ENCODE results near the gene ANKMY1.

The ANKMY1 gene

DNA sequence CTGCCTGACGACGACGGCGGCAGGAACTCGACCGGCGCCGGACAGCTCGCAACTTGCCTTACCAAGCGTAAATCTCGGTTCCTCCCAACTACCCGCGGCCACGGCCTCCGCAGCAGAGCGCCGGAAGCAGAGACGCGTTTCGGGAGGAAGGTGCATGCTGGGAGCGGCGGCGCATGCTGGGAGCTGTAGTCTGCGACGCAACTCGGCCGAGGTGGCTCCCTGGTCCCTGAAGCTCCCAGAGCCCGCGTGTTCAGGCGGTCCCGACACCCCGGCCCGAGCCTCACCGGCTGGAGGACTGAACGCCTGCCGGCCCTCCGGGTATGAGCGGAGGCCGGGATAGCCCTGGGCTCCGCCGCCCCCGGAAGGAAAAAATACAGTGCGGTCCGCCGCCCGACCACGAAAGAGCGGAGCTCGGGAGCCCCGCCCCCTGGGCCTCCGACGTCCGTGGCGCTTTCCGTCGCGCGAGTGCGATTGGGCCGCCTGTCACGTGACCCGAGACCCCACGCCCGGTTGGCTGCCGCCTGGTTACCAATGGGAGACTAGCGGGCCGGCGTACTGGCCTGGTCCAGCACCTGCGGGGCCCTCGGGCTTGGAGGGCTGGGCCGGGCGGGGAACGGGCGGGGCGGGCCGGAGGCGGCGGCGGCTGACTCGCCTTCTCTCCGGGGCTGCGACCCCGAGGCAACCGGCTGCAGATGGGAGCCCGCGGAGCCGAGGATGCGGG is 28.6 kb upstream of the ANKMY1 start, which contains the start of gene CAPN10 (continued):
- peak; percentile 61; the same call in 1 of the 2 replicates for TF ChIP-seq KLF9 (tag by site-specific recombination; IDR thresholded peaks at IDR 0.05; ENCODE audit: low read depth)
- 0 out of 2 replicates have a peak, but pooled peaks have one; percentile 5 for TF ChIP-seq EGR2 (tag by site-specific recombination; IDR thresholded peaks at IDR 0.05; ENCODE audit: low read depth)
- no peak for TF ChIP-seq ZNF585B (tag by site-specific recombination; IDR thresholded peaks at IDR 0.05)
- TF ChIP-seq ZNF529 (tag by site-specific recombination; IDR thresholded peaks at IDR 0.05; ENCODE audit: insufficient replicate concordance): no peak
- no peak for TF ChIP-seq ZNF785 (tag by site-specific recombination; IDR thresholded peaks at IDR 0.05)
- TF ChIP-seq, protein P1, sequence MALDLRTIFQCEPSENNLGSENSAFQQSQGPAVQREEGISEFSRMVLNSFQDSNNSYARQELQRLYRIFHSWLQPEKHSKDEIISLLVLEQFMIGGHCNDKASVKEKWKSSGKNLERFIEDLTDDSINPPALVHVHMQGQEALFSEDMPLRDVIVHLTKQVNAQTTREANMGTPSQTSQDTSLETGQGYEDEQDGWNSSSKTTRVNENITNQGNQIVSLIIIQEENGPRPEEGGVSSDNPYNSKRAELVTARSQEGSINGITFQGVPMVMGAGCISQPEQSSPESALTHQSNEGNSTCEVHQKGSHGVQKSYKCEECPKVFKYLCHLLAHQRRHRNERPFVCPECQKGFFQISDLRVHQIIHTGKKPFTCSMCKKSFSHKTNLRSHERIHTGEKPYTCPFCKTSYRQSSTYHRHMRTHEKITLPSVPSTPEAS (tag by site-specific recombination; IDR thresholded peaks at IDR 0.05): no peak
- no peak for TF ChIP-seq GLI2 (tag by site-specific recombination; IDR thresholded peaks at IDR 0.05; ENCODE audit: borderline replicate concordance, low read depth)
- TF ChIP-seq ZFP37 (tag by site-specific recombination; IDR thresholded peaks at IDR 0.05): 0 out of 2 replicates have a peak, but pooled peaks have one; percentile 28
- TF ChIP-seq ZSCAN16 (tag by site-specific recombination; IDR thresholded peaks at IDR 0.05): no peak
- no peak for TF ChIP-seq PRDM1 (tag by site-specific recombination; IDR thresholded peaks at IDR 0.05)
- TF ChIP-seq ZNF391 (tag by site-specific recombination; IDR thresholded peaks at IDR 0.05; ENCODE audit: borderline replicate concordance, low read depth): peak; percentile 66; the same call in 1 of the 2 replicates
- TF ChIP-seq SCRT2 (tag by site-specific recombination; IDR thresholded peaks at IDR 0.05): no peak
- TF ChIP-seq KLF8 (tag by site-specific recombination; IDR thresholded peaks at IDR 0.05): peak; percentile 55
- TF ChIP-seq, protein P2, sequence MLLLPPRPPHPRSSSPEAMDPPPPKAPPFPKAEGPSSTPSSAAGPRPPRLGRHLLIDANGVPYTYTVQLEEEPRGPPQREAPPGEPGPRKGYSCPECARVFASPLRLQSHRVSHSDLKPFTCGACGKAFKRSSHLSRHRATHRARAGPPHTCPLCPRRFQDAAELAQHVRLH (tag by site-specific recombination; IDR thresholded peaks at IDR 0.05): no peak
- TF ChIP-seq ZNF311 (tag by site-specific recombination; IDR thresholded peaks at IDR 0.05; ENCODE audit: borderline replicate concordance): no peak
- TF ChIP-seq, protein P3, sequence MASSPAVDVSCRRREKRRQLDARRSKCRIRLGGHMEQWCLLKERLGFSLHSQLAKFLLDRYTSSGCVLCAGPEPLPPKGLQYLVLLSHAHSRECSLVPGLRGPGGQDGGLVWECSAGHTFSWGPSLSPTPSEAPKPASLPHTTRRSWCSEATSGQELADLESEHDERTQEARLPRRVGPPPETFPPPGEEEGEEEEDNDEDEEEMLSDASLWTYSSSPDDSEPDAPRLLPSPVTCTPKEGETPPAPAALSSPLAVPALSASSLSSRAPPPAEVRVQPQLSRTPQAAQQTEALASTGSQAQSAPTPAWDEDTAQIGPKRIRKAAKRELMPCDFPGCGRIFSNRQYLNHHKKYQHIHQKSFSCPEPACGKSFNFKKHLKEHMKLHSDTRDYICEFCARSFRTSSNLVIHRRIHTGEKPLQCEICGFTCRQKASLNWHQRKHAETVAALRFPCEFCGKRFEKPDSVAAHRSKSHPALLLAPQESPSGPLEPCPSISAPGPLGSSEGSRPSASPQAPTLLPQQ (tag by site-specific recombination; IDR thresholded peaks at IDR 0.05): no peak
- TF ChIP-seq, protein P4, sequence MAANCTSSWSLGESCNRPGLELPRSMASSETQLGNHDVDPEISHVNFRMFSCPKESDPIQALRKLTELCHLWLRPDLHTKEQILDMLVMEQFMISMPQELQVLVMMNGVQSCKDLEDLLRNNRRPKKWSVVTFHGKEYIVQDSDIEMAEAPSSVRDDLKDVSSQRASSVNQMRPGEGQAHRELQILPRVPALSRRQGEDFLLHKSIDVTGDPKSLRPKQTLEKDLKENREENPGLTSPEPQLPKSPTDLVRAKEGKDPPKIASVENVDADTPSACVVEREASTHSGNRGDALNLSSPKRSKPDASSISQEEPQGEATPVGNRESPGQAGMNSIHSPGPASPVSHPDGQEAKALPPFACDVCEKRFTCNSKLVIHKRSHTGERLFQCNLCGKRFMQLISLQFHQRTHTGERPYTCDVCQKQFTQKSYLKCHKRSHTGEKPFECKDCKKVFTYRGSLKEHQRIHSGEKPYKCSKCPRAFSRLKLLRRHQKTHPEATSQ (tag by site-specific recombination; IDR thresholded peaks at IDR 0.05): no peak
- no peak for TF ChIP-seq ZNF175 (tag by site-specific recombination; IDR thresholded peaks at IDR 0.05)
- TF ChIP-seq, protein P5, sequence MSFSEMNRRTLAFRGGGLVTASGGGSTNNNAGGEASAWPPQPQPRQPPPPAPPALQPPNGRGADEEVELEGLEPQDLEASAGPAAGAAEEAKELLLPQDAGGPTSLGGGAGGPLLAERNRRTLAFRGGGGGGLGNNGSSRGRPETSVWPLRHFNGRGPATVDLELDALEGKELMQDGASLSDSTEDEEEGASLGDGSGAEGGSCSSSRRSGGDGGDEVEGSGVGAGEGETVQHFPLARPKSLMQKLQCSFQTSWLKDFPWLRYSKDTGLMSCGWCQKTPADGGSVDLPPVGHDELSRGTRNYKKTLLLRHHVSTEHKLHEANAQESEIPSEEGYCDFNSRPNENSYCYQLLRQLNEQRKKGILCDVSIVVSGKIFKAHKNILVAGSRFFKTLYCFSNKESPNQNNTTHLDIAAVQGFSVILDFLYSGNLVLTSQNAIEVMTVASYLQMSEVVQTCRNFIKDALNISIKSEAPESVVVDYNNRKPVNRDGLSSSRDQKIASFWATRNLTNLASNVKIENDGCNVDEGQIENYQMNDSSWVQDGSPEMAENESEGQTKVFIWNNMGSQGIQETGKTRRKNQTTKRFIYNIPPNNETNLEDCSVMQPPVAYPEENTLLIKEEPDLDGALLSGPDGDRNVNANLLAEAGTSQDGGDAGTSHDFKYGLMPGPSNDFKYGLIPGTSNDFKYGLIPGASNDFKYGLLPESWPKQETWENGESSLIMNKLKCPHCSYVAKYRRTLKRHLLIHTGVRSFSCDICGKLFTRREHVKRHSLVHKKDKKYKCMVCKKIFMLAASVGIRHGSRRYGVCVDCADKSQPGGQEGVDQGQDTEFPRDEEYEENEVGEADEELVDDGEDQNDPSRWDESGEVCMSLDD (tag by site-specific recombination; IDR thresholded peaks at IDR 0.05): no peak
- peak; percentile 78; the same call in 1 of the 2 replicates for TF ChIP-seq KLF16 (tag by site-specific recombination; IDR thresholded peaks at IDR 0.05)
- no peak for TF ChIP-seq ZNF184 (tag by site-specific recombination; IDR thresholded peaks at IDR 0.05)
- TF ChIP-seq, protein P6, sequence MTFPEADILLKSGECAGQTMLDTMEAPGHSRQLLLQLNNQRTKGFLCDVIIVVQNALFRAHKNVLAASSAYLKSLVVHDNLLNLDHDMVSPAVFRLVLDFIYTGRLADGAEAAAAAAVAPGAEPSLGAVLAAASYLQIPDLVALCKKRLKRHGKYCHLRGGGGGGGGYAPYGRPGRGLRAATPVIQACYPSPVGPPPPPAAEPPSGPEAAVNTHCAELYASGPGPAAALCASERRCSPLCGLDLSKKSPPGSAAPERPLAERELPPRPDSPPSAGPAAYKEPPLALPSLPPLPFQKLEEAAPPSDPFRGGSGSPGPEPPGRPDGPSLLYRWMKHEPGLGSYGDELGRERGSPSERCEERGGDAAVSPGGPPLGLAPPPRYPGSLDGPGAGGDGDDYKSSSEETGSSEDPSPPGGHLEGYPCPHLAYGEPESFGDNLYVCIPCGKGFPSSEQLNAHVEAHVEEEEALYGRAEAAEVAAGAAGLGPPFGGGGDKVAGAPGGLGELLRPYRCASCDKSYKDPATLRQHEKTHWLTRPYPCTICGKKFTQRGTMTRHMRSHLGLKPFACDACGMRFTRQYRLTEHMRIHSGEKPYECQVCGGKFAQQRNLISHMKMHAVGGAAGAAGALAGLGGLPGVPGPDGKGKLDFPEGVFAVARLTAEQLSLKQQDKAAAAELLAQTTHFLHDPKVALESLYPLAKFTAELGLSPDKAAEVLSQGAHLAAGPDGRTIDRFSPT (tag by site-specific recombination; IDR thresholded peaks at IDR 0.05): no peak
- TF ChIP-seq, protein P7, sequence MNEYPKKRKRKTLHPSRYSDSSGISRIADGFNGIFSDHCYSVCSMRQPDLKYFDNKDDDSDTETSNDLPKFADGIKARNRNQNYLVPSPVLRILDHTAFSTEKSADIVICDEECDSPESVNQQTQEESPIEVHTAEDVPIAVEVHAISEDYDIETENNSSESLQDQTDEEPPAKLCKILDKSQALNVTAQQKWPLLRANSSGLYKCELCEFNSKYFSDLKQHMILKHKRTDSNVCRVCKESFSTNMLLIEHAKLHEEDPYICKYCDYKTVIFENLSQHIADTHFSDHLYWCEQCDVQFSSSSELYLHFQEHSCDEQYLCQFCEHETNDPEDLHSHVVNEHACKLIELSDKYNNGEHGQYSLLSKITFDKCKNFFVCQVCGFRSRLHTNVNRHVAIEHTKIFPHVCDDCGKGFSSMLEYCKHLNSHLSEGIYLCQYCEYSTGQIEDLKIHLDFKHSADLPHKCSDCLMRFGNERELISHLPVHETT (tag by site-specific recombination; IDR thresholded peaks at IDR 0.05): peak; percentile 51; the same call in 1 of the 2 replicates
- TF ChIP-seq ZNF274 (IDR thresholded peaks at IDR 0.05; ENCODE audit: low read length): no peak
- no peak for TF ChIP-seq ZNF274 (tag by site-specific recombination; IDR thresholded peaks at IDR 0.05; ENCODE audit: borderline replicate concordance)
- TF ChIP-seq ZNF2 (tag by site-specific recombination; IDR thresholded peaks at IDR 0.05): peak; percentile 36; the same call in 1 of the 2 replicates
- TF ChIP-seq KLF10 (tag by site-specific recombination; IDR thresholded peaks at IDR 0.05): no peak; the same call in 1 of the 2 replicates
- TF ChIP-seq ZBTB7A (tag by site-specific recombination; IDR thresholded peaks at IDR 0.05; ENCODE audit: low read depth): no peak
- TF ChIP-seq ZNF76 (tag by site-specific recombination; IDR thresholded peaks at IDR 0.05; ENCODE audit: borderline replicate concordance, low read depth): peak; percentile 99

Measured in HEK293 (cell line).